Mammary epithelial cell (primary cell): ENCODE results near the gene PAPLN.
A peak's percentile ranks its signal among the peaks of the same experiment; 100 is the strongest.

Experiments
- CTCF ChIP-seq, 2 donors: IDR thresholded peaks in 1 of 2; conservative IDR thresholded peaks in 1 of 2; 2 replicates each; pipeline ENCODE4 v1.5.1; 2011 to 2012; ENCODE audit warnings: inconsistent platforms in 2 of 2, low read length in 2 of 2, mild to moderate bottlenecking in 2 of 2, control low read depth in 1 of 2, low read depth in 1 of 2; ENCODE audit not compliant: insufficient read depth in 1 of 2; ENCODE audit errors: extremely low read depth in 1 of 2
- EZH2 ChIP-seq: IDR thresholded peaks from 2 replicates; pipeline ENCODE4 v1.6.1; 2012; ENCODE audit warnings: low read length, inconsistent platforms, borderline replicate concordance

GRCh38 chr14:73237786-73238423, 599 bp downstream of the PAPLN start:
- TF ChIP-seq CTCF (conservative IDR thresholded peaks at IDR 0.05 in 1 of 2, IDR thresholded peaks at IDR 0.05 in 1 of 2; ENCODE audit: extremely low read depth in 1 of 2, insufficient read depth in 1 of 2, low read depth in 1 of 2, low read length in 2 of 2) (no peak), EZH2 (peak; percentile 20)
